ENCODE measurements around the gene CNTNAP5.
"Not testable (repeated sequence)": the region's sequence is repeated elsewhere in the genome, so short reads cannot be mapped to it uniquely, and the experiment has no call there.

The CNTNAP5 gene

DNA sequence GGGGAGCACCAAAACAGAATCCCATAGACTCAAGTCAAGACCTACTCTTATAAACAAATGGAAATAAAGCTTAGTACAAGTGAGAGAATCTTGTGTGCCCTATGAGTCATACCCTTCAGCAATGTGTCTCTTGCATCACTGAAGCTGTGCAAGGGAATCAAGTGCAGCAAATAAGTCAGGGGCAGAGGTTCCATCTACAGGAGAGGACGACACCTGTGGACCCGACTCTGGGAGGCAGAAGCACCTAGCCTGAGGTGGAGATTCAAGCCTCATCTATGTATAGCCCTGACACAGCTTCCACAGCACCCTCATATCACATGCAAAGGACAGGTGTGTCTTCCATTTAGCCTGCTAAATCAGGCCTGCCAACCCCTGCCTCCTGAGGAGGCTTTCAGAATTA lies 298.2 kb downstream of the CNTNAP5 start:
- DNase-seq (ENCODE audit: low read depth), result no peak

- no peak for DNase-seq (ENCODE audit: low read depth)
Measured at GRCh38 chr2:124325667-124326440, 300.8 kb downstream of the CNTNAP5 start.

DNA sequence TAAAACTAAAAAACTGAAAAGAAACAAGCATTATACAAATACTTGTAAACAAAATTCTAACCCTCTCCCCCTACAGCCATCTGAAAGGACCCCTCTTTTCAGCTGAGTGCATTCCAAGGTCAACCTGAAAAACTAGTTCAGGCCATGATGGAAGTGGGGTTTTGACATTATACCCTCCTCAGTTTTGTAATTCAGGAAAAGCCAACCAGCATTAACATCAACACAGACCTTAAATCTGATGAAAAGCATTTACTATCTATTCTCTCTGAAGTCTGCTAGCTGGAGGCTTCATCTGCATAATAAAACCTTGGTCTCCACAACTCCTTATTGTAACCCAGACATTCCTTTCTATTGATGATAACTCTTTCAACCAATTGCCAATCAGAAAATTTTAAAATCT lies 302.2 kb downstream of the CNTNAP5 start:
- DNase-seq (ENCODE audit: low read depth), result no peak

- DNase-seq (ENCODE audit: low read depth), result no peak
Measured at GRCh38 chr2:124328397-124328796, 303.3 kb downstream of the CNTNAP5 start.

GRCh38 chr2:124333784-124334183 lies 308.7 kb downstream of the CNTNAP5 start:
- DNase-seq (ENCODE audit: low read depth), result no peak

- DNase-seq (ENCODE audit: low read depth), result no peak
Measured at GRCh38 chr2:124335058-124335457, 310.0 kb downstream of the CNTNAP5 start.

DNA sequence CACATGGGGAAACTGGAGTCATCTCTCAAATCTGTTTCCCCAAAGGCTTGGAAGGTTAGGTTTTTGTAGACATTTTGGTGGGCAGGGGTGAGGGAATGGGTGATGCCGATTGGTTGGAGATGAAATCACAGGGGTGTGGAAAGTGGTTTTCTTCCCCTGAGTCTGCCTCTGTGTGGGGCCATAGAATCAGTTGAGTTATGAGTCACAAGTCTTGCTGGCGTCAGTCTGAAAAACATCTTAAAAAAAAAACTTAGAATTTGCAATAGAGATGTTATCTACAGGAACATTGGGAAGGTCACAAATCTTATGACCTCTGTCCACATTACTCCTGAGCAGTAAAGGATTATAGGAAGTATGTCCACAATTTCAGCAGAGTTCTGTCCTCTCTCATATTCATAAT lies 314.6 kb downstream of the CNTNAP5 start:
- DNase-seq (ENCODE audit: low read depth), result no peak

DNA sequence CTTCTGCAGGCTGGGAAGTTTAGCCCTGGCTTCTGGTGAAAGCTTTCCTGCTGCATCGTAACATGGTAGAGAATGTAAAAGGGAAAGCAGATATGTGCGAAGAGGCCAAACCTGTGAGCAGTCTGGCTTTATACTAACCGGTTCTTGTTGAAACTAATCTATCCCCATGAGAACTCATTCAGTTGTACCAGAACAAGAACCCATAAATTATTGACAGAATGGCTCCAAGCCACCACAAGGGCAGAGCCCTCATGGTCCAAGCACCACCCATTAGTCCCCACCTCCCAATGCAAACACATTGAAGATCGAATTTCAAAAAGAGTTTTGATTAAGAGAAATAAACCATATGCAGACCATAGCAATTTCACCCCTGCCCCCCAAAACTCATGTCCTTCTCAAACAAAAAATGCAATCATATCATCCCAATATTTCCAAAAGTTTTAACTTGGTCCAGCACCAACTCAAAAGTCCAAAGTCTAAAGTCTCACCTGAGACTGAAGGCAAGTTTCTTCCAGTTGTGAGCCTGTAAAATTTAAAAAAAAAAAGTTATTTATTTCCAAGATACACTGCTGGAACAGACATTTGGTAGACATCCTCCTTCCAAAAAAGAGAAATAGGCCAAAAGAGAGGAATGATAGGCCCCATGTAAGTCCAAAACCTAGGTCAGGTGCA lies 318.9 kb downstream of the CNTNAP5 start:
- no peak for DNase-seq (ENCODE audit: low read depth)

DNA sequence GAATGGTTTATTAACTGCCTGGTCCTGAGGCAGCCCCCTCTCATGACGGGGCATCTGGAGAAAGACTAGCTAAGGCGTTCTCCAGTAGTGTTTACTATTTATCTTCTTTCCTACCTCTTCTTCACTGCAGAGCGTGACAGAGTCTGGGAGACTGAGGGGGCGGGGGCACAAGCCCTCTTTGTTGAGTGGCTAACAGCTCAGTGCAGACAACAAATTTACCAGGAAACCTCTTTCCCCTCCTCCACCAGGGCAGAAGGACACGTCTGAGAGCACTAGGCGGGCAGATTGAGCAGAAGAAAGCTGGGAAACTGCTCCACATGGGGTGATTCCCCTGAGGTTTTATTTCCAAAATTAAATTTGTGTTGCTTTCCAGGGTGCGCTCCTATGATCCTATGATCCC lies 322.1 kb downstream of the CNTNAP5 start:
- no peak for DNase-seq (ENCODE audit: low read depth)

DNA sequence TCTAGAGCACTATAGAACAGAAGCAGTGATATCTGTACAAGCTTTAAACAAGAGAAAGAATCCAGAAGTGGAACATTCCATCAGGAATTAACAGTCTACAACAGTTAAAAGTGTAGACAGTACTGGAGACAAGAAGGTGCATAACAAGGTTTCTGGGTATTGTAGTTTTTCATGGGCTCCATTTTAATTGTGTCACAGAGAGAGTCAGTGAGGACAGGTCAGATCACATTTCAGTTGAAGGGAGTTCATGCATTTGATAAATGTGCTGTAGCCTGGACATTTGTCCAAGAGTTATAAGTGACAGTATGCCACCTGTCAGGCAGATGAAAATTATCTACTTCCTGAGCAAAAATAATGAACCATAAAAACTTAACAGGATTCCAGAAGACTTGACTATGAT lies 328.6 kb downstream of the CNTNAP5 start:
- DNase-seq (ENCODE audit: low read depth), result no peak

GRCh38 chr2:124354466-124354865 lies 329.4 kb downstream of the CNTNAP5 start:
- DNase-seq (ENCODE audit: low read depth), result no peak

DNA sequence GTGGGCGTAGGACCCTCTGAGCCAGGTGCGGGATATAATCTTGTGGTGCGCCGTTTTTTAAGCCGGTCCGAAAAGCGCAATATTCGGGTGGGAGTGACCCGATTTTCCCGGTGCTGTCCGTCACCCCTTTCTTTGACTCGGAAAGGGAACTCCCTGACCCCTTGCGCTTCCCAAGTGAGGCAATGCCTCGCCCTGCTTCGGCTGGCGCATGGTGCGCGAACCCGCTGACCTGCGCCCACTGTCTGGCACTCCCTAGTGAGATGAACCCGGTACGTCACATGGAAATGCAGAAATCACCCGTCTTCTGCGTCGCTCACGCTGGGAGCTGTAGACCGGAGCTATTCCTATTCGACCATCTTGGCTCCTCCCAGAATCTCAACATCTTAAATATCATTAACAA lies 336.9 kb downstream of the CNTNAP5 start:
- not testable (repeated sequence) for DNase-seq (ENCODE audit: low read depth)

GRCh38 chr2:124369181-124369580 lies 344.1 kb downstream of the CNTNAP5 start:
- no peak for DNase-seq (ENCODE audit: low read depth)

DNA sequence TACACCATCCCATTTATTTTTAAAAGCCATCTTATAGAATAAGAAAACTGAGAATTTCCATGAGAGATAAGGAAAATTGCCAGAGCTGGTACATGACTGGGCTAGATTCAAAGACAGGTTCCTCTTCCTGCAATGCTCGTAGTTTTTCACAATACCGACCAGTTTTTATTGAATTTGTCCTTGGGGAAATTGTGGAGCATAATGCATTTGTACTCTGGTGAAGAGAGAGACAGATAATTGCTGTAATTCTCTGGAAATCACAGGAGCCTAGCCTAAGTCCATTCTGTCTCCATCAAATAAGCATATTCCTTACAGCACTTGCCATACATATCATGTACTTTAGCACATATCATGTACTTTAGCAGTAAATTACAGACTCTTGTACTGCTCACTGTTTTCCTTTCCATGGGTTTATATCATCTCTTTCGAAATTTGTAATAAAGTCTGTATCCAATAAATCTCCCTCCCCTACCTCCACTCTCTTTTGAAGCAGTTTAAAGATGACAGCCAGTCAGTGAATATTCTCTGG lies 355.2 kb downstream of the CNTNAP5 start:
- no peak for DNase-seq (ENCODE audit: low read depth)

GRCh38 chr2:124382067-124382618 lies 357.1 kb downstream of the CNTNAP5 start:
- no peak for DNase-seq (ENCODE audit: low read depth)

- DNase-seq (ENCODE audit: low read depth), result no peak
Measured at GRCh38 chr2:124395961-124396360, 370.9 kb downstream of the CNTNAP5 start.

DNA sequence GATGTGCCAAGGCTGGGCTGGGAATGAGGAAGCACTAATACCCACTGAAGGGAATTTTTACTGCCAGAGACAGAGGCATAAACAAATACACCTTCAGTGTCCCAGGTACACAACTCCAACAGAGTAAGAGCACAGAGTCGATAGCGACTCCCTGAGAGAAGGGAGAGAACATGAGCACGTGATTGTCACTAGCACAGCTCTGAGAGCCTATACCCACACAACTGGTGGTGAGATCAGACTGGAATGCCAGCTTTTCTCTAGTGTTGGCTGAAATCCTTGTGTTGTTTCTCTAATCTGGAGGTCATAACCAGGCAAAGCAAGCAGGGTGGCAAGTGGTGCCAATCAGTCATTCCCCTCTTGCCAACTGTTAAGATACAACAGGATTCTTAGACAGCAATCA lies 377.2 kb downstream of the CNTNAP5 start:
- DNase-seq (ENCODE audit: low read depth), result no peak

DNA sequence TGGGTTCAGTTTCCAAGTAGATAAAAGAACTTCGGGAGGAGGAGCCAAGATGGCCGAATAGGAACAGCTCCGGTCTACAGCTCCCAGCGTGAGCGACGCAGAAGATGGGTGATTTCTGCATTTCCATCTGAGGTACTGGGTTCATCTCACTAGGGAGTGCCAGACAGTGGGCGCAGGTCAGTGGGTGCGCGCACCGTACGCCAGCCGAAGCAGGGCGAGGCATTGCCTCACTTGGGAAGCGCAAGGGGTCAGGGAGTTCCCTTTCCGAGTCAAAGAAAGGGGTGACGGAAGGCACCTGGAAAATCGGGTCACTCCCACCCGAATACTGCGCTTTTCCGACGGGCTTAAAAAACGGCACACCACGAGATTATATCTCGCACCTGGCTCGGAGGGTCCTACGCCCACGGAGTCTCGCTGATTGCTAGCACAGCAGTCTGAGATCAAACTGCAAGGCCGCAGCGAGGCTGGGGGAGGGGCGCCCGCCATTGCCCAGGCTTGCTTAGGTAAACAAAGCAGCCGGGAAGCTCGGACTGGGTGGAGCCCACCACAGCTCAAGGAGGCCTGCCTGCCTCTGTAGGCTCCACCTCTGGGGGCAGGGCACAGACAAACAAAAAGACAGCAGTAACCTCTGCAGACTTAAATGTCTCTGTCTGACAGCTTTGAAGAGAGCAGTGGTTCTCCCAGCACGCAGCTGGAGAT lies 382.9 kb downstream of the CNTNAP5 start:
- not testable (repeated sequence) for DNase-seq (ENCODE audit: low read depth)

- DNase-seq (ENCODE audit: low read depth), result no peak
Measured at GRCh38 chr2:124424074-124424473, 399.0 kb downstream of the CNTNAP5 start.

DNA sequence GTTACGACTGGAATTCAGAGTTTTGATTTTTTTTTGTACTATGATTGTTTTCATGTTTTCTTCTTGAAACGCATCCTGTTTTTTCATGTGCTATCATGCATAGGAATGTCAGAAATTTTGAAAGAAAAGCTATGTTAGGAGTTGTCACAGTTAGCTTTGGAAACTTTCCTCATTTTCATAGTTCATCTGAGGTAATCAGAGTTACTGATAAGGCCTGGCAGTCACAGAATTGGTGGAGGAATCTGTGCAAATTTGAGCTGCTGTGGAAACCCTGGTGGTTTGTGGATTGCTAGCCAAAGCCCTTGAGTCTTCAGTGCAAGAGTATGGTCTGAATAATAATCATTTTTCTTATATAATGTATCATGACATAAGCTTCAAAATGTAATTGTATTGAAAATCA lies 401.0 kb downstream of the CNTNAP5 start:
- DNase-seq (ENCODE audit: low read depth), result no peak

GRCh38 chr2:124426625-124427024 lies 401.5 kb downstream of the CNTNAP5 start:
- DNase-seq (ENCODE audit: low read depth), result no peak

DNA sequence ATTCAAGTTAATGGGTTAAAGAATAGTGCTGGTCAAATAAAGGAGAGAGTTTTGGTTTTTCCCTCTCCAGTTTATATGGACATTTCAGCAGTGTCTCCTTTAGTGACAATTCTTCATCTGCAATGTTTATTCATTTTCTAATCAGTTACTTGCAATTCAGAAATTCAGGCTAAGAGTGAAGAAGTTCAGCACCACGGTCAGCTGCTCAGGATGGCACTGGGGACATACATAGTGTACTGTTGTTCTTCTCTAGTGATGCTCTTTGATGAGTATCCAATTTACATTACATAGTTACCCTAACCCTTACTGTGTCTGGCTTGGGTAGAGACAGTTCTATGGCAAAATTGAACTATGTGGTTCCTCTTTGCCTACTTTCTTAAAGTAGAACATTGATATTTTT lies 412.7 kb downstream of the CNTNAP5 start:
- no peak for DNase-seq (ENCODE audit: low read depth)

- DNase-seq (ENCODE audit: low read depth), result no peak
Measured at GRCh38 chr2:124450481-124450880, 425.4 kb downstream of the CNTNAP5 start.

All from stimulated activated CD8-positive, alpha-beta memory T cell treated with anti-CD3 and anti-CD28 coated beads, Interleukin-15, amount 100 ng/mL, for 1 hour (primary cell).